ELR (cell line): ENCODE results near the gene GDPD5.

Experiments used
- DNase-seq: peaks from one replicate; pipeline ENCODE4 v3.0.0-alpha.2; 2015; ENCODE audit warnings: low read depth

Gene GDPD5

DNA sequence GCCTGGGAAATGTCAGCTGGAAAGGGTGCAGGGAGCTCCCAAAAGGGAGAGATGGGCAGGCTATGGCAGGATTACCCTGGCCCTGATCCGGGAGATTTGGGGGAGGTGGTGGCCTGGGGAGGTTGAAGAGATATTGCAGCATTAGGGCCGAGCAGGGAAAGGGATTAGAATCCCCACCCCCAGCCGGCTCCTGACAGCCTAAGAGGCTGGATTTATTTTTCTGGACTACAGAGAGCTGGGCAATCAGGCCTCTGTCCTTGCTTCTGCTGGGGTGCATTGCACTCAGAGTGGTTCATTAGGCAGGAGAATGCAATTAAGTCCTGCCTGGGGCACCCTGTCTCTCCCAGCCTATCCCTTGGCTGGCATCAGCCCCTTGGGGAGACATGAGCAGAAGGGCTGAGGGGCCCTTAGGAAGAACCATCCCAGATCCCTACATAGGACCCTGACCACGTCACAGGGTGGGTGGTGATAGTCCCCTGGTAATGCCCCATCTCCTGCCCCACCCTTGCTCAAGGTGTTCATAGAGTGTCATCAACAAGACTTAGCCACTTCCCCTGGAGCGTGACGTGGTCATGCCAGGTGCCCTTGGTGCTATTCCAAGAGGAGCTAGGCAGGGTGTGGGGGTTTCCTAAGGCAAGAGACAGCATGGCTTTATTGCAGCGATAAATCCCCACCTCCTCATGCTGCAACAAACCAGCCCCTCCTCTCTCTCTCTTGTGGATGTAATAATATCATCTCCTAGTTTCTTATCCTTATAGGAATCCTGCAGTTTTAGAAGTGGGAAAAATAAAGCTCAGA is 54.4 kb downstream of the GDPD5 start:
- no peak for DNase-seq

DNA sequence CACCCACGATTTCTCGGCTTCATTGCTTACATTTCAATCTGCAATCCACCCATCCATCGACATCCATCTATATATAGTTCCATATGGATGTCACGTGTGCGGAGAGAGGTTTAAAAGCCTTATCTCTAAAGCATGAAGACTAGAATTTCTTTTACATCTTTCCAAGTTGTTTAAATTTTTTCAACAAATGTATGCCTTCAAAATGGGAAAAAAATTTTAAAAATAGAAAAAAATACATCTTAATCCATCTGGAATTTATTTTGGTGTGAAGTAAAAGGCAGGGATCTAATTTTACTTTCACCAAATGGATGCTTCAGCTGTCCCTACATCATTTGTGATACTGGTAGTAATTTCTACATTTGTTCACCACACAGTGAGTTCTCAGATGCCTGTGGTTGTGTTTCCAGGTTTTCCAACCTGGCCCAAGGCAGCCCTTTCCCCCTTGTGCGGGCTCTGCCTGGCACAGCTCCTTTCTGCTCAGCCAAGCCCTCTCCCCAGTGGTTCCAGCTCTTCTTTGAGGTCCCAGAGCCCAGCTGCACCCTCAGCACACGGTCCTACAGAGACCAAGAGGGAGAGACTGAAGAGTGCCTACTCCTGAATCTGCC is 55.2 kb downstream of the GDPD5 start:
- no peak for DNase-seq

DNA sequence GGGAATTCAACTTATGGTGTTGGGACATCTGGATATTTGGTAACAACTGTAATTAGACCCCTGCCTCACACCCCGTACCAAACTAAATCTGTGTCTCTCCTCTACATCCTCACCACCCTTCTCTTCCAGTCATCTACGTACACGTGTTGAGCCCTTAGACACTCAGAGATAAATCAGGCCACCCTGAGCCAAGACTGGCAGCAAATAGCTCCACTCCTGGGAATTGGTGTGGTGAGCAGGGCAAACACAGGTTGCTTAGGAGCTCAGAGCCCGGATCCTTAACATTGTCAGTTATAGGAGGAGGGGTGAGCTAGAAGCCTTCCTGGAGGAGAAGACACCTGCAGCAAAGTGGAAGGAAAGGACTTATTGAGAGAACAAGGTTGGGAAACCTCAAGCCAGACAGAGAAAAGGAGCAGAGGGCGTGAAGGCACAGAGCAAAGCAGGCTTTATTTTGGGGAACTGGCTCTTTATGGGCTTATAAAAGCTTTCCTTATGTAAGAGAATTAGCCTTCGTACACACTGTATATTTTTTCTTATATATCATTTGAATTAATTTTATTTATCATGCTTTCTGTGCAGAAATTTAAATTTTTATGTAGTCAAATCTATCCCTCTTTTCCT is 55.8 kb downstream of the GDPD5 start:
- no peak for DNase-seq

DNA sequence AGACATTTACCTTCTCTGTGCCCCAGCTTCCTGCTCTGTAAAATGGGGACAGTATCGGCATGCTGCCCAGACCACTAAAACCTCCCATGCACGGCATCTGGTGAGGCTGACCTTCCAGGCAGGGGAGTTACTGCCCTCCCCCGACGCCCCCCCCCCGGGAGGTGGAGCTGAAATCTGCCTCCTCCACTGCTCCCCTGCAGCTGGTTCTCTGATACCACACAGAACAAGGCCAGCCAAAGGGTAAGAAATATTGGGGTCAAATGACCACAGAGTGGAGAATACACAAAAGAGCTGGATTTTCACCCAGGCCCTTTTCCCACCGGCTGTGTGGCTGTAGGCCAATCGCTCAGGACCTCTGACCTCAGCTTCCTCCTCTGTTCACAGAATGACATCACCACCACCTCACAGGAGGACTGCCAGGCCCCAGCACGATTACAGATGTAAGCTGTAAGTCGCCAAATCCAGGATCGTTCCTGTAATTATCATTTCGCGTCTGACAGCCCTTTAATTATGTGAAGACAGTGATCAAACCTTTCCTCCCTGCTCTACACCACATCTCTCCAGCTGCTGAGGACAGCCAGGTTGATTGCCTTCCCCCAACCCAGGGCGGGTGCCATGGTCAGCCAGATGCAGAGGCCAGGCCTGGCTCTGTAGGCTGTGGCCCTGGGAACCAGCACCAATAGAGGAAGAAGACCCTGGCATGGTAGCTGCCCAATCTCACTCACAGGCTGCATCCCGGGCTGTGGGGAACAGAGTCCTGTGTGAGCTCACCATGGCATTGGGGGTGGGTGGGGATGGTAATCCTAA is 57.0 kb downstream of the GDPD5 start:
- peak; percentile 61 for DNase-seq

DNA sequence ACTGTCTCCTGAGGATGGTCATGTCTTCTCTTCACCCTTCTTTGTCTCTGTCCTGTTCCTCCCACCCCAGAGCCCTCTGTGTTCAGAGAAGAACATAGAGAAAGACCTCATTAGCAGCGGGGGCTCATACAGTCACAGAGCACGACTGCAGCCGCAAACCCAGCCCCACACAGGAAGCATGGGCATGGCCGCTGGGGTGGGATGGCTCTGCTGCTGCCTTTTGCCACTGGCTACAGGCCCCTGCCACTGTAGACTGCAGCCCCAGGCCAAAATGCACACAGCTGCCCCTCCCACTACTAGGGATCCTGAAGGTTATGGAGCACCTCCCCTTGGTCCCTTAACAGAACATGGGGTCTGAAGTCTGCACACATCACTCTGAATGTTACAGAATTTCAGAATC is 57.9 kb downstream of the GDPD5 start:
- no peak for DNase-seq

DNA sequence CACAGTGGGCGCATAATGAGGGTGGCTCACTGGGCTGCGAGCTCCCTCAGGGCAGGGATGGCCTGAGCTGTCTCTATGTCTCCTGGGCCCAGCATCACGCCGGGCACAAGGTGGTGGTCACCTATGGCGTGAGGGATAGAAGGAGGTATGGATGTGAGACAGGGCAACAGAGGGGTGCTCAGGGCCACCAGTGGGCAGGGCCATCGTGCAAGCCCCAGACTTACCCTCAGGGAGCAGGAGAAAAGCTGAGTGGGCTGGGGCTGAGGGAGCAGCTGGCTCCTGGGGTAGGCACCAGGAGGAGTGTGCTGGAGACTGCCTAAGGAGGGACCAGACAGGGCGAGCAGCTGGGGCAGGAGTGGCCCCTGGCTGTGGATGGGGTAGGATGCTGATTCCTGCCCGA is 58.4 kb downstream of the GDPD5 start:
- DNase-seq = no peak

DNA sequence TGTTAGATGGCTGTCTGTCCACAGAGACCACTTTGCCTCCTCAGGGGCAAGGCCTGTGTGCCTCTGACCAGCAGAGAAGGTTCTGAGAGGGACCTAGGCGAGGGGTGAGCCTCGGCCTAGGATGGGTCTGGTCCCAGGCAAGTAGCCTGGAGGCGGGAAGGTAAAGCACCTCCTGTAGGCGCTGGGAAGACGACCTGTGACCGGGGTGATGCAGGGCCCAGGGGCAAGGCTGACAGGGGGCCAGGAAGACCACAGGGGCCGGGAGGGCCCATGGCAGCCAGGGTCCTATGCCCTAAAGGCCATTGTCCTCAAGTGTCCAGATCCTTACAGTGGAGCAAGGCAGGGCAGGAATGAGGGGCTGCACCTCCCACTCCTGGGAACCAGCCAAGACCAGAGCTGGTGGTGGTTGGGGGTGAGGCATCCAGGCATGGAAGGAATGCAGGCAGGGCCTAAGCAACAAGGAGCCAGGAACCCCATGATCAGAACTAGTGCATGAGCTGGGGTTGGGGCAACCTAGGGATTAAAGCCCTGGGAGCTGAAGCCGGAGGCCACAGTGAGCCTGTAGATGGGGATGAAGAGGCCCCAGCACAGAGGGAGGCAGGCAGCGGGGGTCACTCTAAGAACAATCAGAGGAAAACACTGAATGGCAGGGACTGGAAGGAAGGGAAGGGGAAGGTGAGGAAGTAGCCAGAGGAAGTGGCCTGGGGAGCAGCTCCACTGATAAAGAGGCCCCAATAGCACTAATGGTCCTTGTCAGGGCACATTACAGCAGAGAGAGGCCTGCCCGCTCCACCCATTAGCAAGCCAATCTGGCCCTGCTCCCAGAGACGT is 59.8 kb downstream of the GDPD5 start:
- peak; percentile 19 for DNase-seq

DNA sequence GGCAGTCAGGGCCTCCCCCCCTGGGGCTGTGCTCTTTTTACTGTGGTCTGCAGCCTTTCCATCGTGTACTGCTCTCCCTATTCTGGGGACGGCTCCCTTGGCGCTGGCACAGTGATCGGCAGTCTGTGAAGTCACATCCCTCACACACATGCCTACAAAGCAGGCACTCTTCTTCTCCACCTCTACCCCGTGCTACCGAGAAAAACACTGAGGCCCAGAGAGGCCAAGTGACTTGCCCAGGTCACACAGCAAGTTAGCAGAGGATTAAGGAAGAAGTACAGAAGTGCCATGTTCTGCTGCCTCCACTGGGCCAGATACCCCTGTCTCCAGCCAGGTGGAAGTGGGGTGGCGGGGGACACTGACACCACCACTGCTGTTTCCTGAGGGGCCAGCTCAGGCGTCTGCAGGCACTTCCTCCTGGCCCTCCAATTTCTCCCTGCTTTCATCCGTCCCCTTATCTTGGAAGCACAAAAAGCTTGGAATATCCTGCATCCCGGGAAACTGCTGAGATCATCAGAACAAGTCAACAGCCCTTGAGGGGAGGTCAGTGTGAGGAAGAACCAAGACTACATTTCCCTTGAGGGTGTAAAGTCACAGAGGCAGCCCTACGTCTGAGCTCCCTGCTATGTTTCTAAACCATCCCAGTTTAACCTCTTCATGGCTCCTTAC is 62.5 kb downstream of the GDPD5 start:
- peak; percentile 13 for DNase-seq

DNA sequence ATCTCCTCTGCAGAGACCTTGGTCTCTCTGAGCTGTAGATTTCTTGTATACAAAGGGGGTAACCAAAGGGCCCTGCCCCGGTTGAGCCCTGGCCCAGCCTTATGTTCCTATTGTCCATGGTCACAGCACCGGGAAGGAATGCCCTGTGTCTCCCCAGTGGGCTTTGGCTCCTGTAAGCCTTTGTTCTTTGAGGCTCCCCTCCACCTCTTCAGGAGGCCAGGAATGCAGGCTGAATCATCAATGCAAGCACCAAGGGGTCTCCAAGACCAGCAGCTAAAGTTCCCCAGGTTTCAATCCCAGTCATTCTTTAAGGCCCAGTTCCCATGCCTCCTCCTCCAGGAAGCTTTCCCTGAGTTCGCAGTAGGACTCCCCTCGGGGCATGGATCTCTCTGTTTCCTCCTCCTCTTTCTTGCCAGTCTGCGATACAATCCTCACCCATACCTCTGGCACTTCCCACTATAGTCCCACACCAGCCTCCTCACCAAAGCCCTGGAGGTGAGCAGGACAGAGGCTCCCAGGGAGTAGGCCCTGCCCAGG is 63.6 kb downstream of the GDPD5 start:
- DNase-seq = no peak

DNA sequence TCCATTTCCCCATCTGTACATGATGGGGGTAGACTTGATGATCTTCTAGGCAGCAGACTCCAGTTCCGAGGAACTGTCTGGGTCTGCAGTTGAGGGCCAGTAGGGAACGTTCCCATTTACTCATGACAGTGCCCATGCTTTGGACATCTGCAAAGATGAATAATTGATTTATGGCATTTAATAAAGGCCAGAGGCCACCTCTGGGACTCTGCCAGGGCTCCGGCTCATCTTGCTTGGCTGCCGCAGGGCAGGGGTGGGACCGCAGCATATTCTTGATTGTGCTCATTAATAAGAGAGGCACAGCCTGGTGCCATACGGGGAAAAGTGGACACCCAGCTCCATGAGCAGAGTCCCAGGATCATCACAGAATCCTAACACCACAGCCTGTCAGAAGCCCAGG is 64.6 kb downstream of the GDPD5 start:
- DNase-seq = no peak

DNA sequence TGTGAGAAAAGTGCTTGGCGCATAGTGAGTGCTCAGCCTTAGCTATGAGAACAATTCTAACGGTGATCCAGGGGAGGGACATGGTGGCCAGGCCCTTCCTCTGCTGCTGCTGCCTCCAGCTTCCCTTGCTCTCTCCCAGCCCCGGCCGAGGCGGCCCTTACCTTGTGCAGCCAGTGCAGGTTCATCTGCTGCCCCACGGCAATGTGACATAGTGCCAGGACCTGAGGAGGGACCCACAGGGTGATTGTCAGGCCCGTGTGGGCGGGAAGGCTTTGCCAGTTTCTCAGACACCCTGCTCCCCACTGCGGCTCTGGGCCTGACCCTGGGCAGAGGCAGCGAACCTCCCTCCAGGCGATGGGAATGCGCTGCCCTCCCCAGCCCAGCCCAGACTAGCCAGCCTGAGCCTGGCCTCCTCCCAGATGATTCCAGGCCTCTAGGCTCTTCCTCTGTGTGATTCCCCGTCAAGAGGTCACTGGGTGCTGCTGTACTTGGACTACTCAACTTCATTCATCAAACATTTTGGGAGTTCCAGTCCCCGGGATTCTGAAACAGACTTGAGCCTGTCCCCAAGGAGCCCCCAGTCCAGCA is 69.1 kb downstream of the GDPD5 start:
- no peak for DNase-seq

DNA sequence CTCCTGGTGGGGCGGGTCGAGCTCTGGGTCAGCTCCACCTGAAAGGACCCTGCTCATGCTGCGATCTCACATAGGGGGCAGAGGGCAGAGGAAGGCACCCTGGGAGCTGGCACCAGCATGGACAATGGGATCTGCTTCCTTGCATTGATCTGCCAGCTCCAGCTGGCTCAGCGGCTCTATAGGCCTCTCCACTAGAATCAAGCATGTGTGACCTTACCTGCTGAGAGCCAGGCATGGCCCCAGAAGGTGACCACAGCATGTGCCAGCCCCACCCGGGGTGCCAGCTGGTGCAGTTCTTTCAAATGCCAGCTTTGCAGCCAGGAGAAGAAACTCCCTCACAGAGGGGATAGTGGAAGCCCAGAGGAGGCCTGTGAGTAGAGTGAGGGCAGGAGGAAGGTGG is 70.8 kb downstream of the GDPD5 start:
- DNase-seq = no peak

DNA sequence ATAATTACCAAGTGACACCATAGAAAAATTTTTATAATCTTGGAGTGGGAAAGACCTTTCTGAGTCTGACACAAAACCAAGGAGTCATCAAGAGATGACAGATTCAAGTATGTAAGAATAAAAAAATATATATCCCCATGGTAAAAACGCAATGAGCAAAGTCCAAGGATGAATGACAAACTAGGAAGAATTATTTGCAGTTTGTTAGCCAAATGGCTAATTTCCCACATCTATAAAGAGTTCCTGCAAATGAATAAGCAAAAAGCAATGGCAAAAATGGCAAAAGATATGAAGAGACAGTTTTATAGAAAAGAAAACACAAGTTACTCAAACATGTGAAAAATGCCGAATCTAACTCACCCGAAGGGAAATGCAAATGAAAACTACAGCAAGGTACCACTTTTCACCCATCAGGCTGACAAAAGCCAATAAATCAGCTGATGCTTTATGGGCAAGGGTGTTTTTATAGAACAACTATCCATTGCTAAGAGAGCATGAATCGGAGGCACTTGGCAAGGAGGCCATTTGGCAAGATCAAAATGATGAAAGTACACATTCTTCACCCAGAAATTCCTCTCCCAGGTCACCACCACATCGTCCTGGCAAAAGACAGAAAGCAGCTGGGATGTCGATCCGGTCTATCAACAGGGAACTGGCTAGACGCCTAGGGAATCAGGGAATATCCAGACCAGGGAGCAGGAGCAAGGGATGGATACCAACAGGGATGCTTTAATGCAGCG is 71.7 kb downstream of the GDPD5 start:
- no peak for DNase-seq

DNA sequence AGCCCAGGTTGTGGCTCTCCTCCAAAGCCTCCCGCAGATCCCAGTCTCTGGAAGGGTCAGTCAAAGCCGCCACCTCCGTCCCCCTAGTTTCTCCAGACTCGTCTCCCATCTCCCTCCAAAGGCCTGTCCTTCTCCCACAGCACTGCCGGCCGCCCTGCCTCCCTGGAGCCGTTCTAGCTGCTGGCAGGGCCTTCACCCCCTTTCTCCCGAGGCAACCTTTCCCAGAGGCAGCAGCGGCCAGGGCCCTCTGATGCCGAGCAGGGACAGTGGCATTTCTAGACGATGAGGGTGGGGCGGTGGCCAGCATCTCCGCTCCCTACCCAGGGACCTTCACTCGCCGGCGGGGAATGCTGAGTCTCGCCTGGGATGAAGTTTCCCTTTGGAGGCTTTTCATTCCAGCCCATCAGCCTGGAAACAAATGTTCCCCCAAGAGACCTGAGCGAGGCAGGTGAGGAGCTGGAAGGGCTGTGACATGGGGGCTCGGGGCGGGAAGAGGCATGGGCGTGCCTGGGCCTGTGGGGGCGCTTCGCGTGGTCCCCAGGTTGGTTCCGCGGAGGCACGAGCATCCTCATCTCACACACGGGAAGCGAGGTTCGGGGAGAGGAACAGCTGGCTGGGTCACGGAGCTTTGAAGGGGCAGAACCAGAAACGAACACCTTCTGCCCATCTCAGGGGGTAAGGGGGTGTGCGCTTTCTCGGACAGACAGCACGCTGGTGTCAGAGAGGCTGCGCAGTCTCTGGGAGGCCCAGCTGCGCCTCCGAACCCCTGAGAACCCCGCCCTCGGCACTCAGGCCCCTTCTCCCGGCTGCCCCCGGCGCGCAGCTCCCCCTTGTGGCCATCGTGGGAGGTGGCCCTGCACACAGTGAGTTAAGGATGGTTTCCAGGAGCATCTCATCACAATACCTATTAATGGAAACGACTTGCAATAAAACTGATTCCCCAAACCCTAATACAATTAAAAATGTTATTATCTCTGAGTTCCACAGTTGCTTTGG is 74.6 kb downstream of the GDPD5 start:
- DNase-seq = no peak

DNA sequence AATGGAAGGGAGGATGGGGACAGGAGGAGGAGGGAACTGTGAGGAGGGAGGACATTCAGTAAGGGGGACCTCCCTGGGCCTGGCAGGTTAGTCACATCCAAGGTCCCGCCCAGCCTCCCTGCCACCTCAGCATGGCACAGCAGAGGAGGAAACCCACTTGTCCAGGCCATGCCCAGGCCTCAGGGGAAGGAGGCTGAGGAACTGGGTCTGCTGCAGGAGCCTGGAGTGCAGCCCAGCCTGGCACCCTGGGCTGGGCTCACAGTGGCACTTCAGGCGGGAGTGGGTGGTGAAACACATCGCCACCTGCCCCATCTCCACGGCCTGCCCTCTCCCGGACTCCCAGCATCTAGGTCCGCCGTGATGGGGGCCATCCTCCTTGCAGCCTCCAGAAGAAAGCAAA is 75.5 kb downstream of the GDPD5 start:
- DNase-seq = no peak

DNA sequence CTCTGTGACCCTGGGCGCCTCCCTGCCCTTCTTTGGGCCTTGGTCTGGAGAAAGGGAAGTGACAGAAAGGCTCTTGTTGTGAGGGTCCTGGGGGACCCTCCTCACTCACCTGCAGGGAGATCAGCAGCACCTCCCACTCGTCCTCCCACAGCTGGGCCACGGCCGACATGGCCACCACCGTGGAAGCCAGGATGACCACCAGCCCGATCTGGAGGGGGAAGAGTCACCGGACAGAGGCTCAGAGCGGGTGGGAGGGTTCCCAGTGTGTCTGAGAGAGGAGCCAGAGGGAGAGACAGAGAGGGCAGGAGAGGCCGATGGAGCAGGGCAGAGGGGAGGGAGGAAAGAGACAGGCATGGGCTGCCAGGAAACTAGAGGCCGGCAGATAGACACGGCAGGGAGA is 76.0 kb downstream of the GDPD5 start:
- no peak for DNase-seq

DNA sequence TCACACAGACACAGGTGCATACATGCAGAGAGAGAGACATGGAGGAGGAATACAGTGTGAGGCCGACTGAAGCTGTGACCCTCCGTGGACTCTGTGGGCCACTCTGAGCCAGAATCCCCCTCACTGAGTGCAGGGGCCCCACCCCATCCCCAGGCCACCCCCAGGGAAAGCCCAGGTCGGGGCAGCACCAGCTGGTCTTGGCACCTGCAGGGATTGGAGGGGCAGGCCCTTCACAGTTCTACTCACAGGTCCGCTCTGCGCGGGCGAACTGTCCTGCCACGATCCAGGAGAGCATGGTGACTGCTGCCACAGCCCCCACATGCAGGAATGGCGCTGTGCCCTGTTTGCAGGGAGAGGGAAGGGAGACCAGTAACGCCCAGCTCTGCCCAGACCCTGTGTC is 76.5 kb downstream of the GDPD5 start:
- no peak for DNase-seq

DNA sequence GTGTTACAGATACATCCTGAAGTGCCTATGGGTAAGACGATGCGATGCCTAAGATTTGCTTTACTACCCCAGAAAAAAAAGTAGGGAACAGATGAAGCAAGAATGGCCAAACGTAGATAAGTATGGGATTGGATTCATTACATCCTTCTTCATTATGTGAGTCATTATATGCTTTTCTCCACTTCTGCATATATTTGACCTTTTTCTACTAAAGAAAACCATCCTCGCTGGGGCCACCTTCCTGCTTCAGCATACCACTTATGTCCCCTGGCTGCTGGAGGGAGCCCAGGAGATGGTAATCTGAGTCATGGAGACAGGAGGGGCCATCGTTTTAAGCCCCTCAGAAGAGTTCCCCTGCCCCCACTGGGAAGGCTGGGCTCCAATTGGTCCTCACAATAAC is 78.3 kb downstream of the GDPD5 start:
- DNase-seq = no peak
